HCT116 (cell line): ENCODE data around the gene TPI1. TPM values are rescaled to one million over a fixed set of nuclear protein-coding genes. Genes with fewer than 3 reads are reported as not detected.
A peak's percentile ranks its signal among the peaks of the same experiment; 100 is the strongest.
"Not testable (repeated sequence)": the region's sequence is repeated elsewhere in the genome, so short reads cannot be mapped to it uniquely, and the experiment has no call there.

Source experiments
- ATAC-seq: fragments of 200-7000 bp; cut with Tn5 transposase; 2 replicates; pipeline ENCODE4 v1.9.1; 2020; ENCODE audit warnings: mild to moderate bottlenecking, moderate library complexity
- BruUV-seq: library from RNA; stranded (reverse); fragments of 400-500 nt; replicated peaks from 2 replicates; lab custom pipeline; 2021; lab: Mats Ljungman, UMichigan
- CTCF ChIA-PET: fragments of 300-600 bp; sonication (Branson Sonifier 250); formaldehyde crosslinking; loops from one replicate; lab custom pipeline; 2021; ENCODE audit warnings: antibody characterized with exemption; lab: Charles Lee
- POLR2A ChIA-PET: fragments of 300-600, 350-600 bp; sonication (Branson Sonifier 250); formaldehyde crosslinking; loops from one replicate; lab custom pipeline; 2021; ENCODE audit warnings: antibody characterized with exemption; lab: Charles Lee
- RAD21 ChIA-PET, 2 experiments: fragments of 300-600 bp; sonication (Branson Sonifier 250); formaldehyde crosslinking; loops; one replicate each; lab custom pipeline; 2023; ENCODE audit warnings: low total read pairs in 2 of 2; ENCODE audit not compliant: uncharacterized antibody in 2 of 2, unreplicated experiment in 2 of 2, low non-redundant PET in 1 of 2; lab: Charles Lee
- DNase-seq: peaks from one replicate; pipeline ENCODE4 v3.0.0-alpha.2; 2010; ENCODE audit warnings: low read depth, low spot score
- H2AFZ ChIP-seq: fragments of 200-600 bp; shearing (Covaris generic), sonication (generic); 2 replicates; pipeline ENCODE4 v1.6.1; 2017; ENCODE audit warnings: low read depth, mixed run types, mixed read lengths, antibody characterized with exemption, low read length; ENCODE audit not compliant: poor library complexity, severe bottlenecking
- H3K27ac ChIP-seq: 2 replicates; pipeline ENCODE4 v1.5.1; 2012; ENCODE audit warnings: low read depth, low read length
- H3K27me3 ChIP-seq: fragments of 200-600 bp; sonication (generic); 2 replicates; pipeline ENCODE4 v1.6.1; 2016; ENCODE audit warnings: mixed run types, low read length, mixed read lengths; ENCODE audit not compliant: insufficient read depth
- H3K36me3 ChIP-seq, 2 experiments: fragments of 200-500 bp in 1 of 2; fragments of 200-600 bp in 1 of 2; sonication (Bioruptor generic) in 1 of 2; sonication (generic) in 1 of 2; 2 replicates each; pipeline versions ENCODE4 v1.5.1 to v1.6.1; 2014 to 2016; ENCODE audit warnings: low read length in 2 of 2, inconsistent platforms in 1 of 2, mixed read lengths in 1 of 2, mixed run types in 1 of 2; ENCODE audit not compliant: insufficient read depth in 2 of 2, control insufficient read depth in 1 of 2
- H3K4me1 ChIP-seq, 2 experiments: fragments of 200-600 bp in 1 of 2; sonication (generic) in 1 of 2; 2 replicates each; pipeline versions ENCODE4 v1.5.1 to v1.6.1; 2012 to 2017; ENCODE audit warnings: low read length in 2 of 2, inconsistent platforms in 1 of 2, mild to moderate bottlenecking in 1 of 2, mixed read lengths in 1 of 2, mixed run types in 1 of 2, moderate library complexity in 1 of 2; ENCODE audit not compliant: insufficient read depth in 2 of 2, control insufficient read depth in 1 of 2
- H3K4me2 ChIP-seq: fragments of 200-600 bp; sonication (generic); 2 replicates; pipeline ENCODE4 v1.6.1; 2017; ENCODE audit warnings: mixed run types, low read length, mixed read lengths
- H3K4me3 ChIP-seq, 2 experiments: fragments of 200-600 bp in 1 of 2; sonication (generic) in 1 of 2; replicated peaks in 1 of 2; 2 replicates each; pipeline ENCODE4 v1.5.1; 2011 to 2016; ENCODE audit warnings: low read length in 2 of 2, control low read depth in 1 of 2, low read depth in 1 of 2, mild to moderate bottlenecking in 1 of 2, mixed read lengths in 1 of 2, mixed run types in 1 of 2
- H3K79me2 ChIP-seq: fragments of 200-600 bp; sonication (generic); 2 replicates; pipeline ENCODE4 v1.6.1; 2017; ENCODE audit warnings: mild to moderate bottlenecking, mixed run types, low read length, moderate library complexity, mixed read lengths; ENCODE audit not compliant: insufficient read depth
- H3K9ac ChIP-seq: fragments of 200-600 bp; sonication (generic); 2 replicates; pipeline ENCODE4 v1.6.1; 2016; ENCODE audit warnings: low read length, mixed read lengths
- H3K9me2 ChIP-seq: fragments of 200-600 bp; sonication (generic), shearing (Covaris generic); 2 replicates; pipeline ENCODE4 v1.6.1; 2017; ENCODE audit warnings: mixed run types, mild to moderate bottlenecking, moderate library complexity; ENCODE audit not compliant: insufficient read depth
- H3K9me3 ChIP-seq, 2 experiments: fragments of 200-500 bp in 1 of 2; fragments of 200-600 bp in 1 of 2; sonication (Bioruptor generic) in 1 of 2; sonication (generic) in 1 of 2; 2 replicates each; pipeline ENCODE4 v1.6.1; 2014 to 2017; ENCODE audit warnings: low read length in 2 of 2, mixed read lengths in 2 of 2, inconsistent platforms in 1 of 2, low read depth in 1 of 2, mild to moderate bottlenecking in 1 of 2, mixed run types in 1 of 2, moderate library complexity in 1 of 2; ENCODE audit not compliant: control insufficient read depth in 1 of 2, insufficient read depth in 1 of 2
- H4K20me1 ChIP-seq: fragments of 200-600 bp; sonication (generic), shearing (Covaris generic); 2 replicates; pipeline ENCODE4 v1.6.1; 2017; ENCODE audit warnings: mixed run types, mild to moderate bottlenecking, moderate library complexity; ENCODE audit not compliant: insufficient read depth
- ATF3 ChIP-seq: IDR thresholded peaks from 2 replicates; pipeline ENCODE4 v1.6.1; 2012
- CBX3 ChIP-seq: IDR thresholded peaks from 2 replicates; pipeline ENCODE4 v1.6.1; 2012; ENCODE audit warnings: low read depth
- CTCF ChIP-seq, 3 experiments: fragments of 200-600 bp in 1 of 3; sonication (generic) in 1 of 3; IDR thresholded peaks in 2 of 3; conservative IDR thresholded peaks in 1 of 3; 2 replicates each; pipeline ENCODE4 v1.5.1; 2012 to 2017; ENCODE audit warnings: low read depth in 2 of 3, low read length in 2 of 3, antibody characterized with exemption in 1 of 3, borderline replicate concordance in 1 of 3, control low read depth in 1 of 3, mild to moderate bottlenecking in 1 of 3, mixed read lengths in 1 of 3, mixed run types in 1 of 3, moderate library complexity in 1 of 3; ENCODE audit not compliant: insufficient read depth in 1 of 3
- EZH2 ChIP-seq: fragments of 200-600 bp; sonication (generic); IDR thresholded peaks from 2 replicates; pipeline ENCODE4 v1.6.1; 2017; ENCODE audit warnings: antibody characterized with exemption, mixed run types
- RAD21 ChIP-seq: IDR thresholded peaks from 2 replicates; pipeline ENCODE4 v1.6.1; 2012; ENCODE audit warnings: low read depth, mild to moderate bottlenecking
- REST ChIP-seq: IDR thresholded peaks from 2 replicates; pipeline ENCODE4 v1.6.1; 2012; ENCODE audit warnings: low read depth
- TCF7L2 ChIP-seq: IDR thresholded peaks from 2 replicates; pipeline ENCODE4 v1.7.0; 2011; ENCODE audit warnings: borderline replicate concordance, inconsistent platforms; ENCODE audit not compliant: insufficient read depth, insufficient read length; ENCODE audit errors: extremely low read depth
- YY1 ChIP-seq: IDR thresholded peaks from 2 replicates; pipeline ENCODE4 v1.6.1; 2011; ENCODE audit warnings: low read length, low read depth, moderate library complexity, mild to moderate bottlenecking; ENCODE audit not compliant: insufficient replicate concordance; ENCODE audit errors: extremely low read depth
- intact Hi-C: fragments of 100-400 bp; cut with micrococcal nuclease; formaldehyde crosslinking; loops from 2 replicates; pipeline ENCODE4 v1.10.0; 2022
- total RNA-seq: library from RNA; stranded (reverse); gene quantifications from one replicate; pipeline ENCODE4 v1.2.1, GENCODE V29; 2021; ENCODE audit not compliant: unreplicated experiment

Gene TPI1
- total RNA-seq, 1 experiment from 2014 or later, result 1,068 TPM

- H4K20me1 ChIP-seq, H3K79me2 ChIP-seq, CTCF ChIA-PET, H3K27me3 ChIP-seq, POLR2A ChIA-PET, intact Hi-C loops, H3K36me3 ChIP-seq, H3K9me2 ChIP-seq, ATAC-seq, H2AFZ ChIP-seq, DNase-seq, RAD21 ChIA-PET, H3K9me3 ChIP-seq, BruUV-seq: not testable (repeated sequence)
- H3K27ac ChIP-seq, result peak overlapping the region; percentile 87
- H3K4me1 ChIP-seq, result peaks cover 12 to 18% of the 10 kb centered on the region in 2 experiments
- H3K9ac ChIP-seq, result peak overlapping the region; percentile 68
- peak overlapping the region; percentile 73 for H3K4me2 ChIP-seq
- H3K4me3 ChIP-seq, result peak overlapping the region in 1 of 2 experiments; percentile 52; a peak in 2 of 4 replicates
Observed at GRCh38 chr12:6889775-6890573, 22.6 kb downstream of the TPI1 start.

DNA sequence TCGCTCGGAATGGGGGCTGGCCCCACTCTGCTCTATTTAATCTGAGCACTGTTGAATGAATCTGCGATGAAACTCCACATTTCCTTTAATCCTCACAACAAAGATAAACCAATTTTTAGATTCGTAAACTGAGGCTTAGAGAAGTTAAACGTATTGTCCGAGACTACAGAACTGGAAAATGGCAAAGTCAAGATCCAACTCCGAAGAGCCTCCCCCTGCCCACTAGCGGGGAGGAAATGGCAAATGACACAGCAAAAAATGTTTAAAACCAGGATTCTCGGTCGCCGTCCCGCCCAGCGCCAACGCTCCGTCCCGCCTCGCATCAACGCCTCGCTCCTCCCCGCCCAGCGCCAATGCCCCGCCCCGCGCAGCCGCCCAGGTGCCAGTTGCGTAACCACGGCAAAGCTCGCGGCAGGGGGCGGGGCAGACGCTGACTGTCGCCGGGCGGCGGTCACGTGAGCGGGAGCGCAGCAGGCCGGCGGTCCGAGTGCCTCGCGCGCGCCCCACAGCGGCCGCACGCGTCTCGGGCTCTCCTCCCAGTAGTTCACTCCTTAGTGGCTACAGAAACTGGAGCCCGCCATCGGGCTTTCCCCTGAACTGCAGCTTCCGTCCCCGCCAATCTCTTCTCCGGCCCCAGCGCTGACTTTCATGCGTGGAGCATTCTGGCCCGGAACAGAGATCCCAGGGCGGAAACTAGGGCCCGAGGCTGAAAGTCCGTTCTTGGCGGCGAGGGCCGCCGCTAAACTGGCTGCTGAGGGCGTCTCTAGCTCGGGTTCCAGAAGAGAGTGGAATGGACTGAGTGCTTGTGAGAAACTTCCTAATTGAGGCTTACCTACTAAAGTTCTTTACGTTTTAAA lies 23.7 kb downstream of the TPI1 start:
- H3K27ac ChIP-seq, result peak overlapping the region; percentile 87
- H3K4me2 ChIP-seq, result peak overlapping the region; percentile 73
- peak; percentile 86 for DNase-seq
- peaks cover 12 to 18% of the 10 kb centered on the region in 2 experiments for H3K4me1 ChIP-seq
- H2AFZ ChIP-seq, result peak overlapping the region; percentile 57
- intact Hi-C loops, result loop anchor here (1.0 kb wide), 1 partner anchor 20 kb away; no protein-coding TSS in a partner anchor
- no peaks in the 10 kb centered on the region; a peak in 1 of 4 replicates for H3K36me3 ChIP-seq
- H3K79me2 ChIP-seq, result no peaks in the 10 kb centered on the region
- BruUV-seq, result no TSS peak
- no peaks in the 10 kb centered on the region for H4K20me1 ChIP-seq
- ChIA-PET RAD21 (interaction anchor here (1.2 kb wide), 2 partner anchors 18 kb away, joined by 3 to 4 read pairs; partner anchors contain the start of gene SPSB2 (in 2 of the 2)), POLR2A (interaction anchor here (0.7 to 1.7 kb wide), 14 partner anchors 10 to 73 kb away, joined by 3 to 10 read pairs (median 4); partner anchors contain the start of genes C12orf57, LRRC23, RNU7-1 and SPSB2), CTCF (interaction anchor here (0.6 to 2.1 kb wide), 16 partner anchors 10 to 222 kb away, joined by 3 to 30 read pairs (median 4); partner anchors contain the start of genes CDCA3, LRRC23, SPSB2 and USP5)
- no peaks in the 10 kb centered on the region for H3K9me2 ChIP-seq
- H3K9me3 ChIP-seq, result no peaks in the 10 kb centered on the region
- H3K4me3 ChIP-seq, result peak overlapping the region; percentile 34 to 52
- H3K27me3 ChIP-seq, result no peaks in the 10 kb centered on the region
- peak overlapping the region; percentile 68 for H3K9ac ChIP-seq
- peak; percentile 97 for ATAC-seq
- TF ChIP-seq CBX3 (peak; percentile 80; the same call in 1 of the 2 replicates), REST (no peak), ATF3 (no peak), CTCF (IDR thresholded peaks at IDR 0.05 in 2 of 3, conservative IDR thresholded peaks at IDR 0.05 in 1 of 3; ENCODE audit: borderline replicate concordance in 1 of 3, insufficient read depth in 1 of 3, low read depth in 2 of 3, low read length in 2 of 3) (peak; percentile 70 to 82 (median 77)), RAD21 (peak; percentile 72), EZH2 (no peak), YY1 (no peak), TCF7L2 (peak; percentile 57)
